GM15510 (cell line): ENCODE measurements around the gene WNT10A.

Experiments used
- POLR2A ChIP-seq: IDR thresholded peaks from 3 replicates; pipeline ENCODE4 v1.6.1; 2011; ENCODE audit warnings: borderline replicate concordance; ENCODE audit not compliant: insufficient read length; ENCODE audit errors: extremely low read depth

WNT10A gene

DNA sequence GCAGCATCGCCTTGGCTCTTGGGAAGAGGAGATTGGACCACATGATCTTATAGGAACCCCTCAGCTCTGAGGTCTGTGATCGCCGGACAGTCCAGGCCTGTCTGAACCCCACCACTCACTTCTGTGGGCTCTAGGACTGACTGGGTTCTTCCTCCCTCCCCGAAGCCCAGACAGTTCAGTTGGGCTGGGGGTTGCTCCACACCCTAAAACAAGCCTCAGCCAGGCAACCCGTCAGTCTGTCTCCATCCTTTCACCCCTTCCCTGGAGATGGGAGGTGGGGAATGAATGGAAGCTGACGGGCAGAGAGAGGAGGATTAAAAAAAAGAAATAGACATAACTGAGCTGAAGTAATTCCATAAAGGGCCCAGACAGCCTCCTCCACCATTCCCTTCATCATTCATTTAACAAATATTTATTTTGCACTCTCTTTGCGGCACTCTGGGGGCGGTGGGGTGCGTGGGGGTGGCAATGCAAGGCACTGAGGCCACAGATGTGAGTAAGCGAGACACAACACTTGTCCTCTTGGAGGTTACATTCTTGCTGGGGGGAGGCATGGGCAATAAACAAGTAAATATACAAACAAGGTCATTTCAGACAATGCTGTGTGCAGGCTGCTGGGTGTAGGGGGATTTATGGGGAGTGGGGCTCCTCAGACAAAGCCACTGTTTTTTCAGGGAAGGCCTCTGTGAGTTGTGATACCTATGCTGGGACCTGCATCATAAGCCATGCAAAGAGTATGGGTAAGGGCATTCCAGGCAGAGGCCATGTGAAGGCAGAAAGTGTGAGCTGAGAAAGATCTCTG is 12.9 kb downstream of the WNT10A start:
- no peak for TF ChIP-seq POLR2A

DNA sequence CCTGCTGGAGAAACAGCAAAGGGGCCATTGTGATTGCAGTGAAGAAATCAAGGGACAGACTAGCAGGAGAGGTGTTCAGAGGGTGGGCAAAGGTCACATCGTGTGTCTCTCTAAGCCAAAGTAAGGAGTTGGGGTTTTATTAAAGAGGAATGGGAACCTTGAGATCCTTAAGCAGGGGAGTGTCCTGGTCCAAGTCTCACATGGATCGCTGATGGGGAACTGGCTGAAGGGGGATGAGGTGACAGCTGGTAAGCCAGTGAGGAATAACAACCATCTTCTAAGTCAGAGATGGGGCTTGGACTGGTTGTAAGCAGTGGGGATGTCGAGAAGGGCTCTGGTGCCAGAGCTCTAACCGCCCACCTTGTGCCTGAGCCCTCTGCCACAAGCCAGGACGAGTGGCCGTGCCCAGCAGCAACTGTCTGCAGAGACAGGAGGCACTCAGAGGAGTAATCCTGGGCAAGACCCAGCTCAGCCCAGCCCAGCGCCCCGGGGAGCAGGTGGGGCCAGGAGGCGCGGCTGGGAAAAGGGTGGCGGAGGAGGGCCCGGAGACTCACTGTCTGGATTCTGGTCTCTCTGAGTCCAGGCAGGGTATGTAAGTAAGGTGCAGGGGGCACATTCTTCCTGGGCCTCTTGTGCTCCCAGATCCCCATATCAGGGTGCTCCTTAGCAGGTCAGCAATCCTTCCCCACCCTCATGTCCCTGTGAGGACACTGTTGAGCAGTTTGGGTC is 13.7 kb downstream of the WNT10A start:
- no peak for TF ChIP-seq POLR2A

DNA sequence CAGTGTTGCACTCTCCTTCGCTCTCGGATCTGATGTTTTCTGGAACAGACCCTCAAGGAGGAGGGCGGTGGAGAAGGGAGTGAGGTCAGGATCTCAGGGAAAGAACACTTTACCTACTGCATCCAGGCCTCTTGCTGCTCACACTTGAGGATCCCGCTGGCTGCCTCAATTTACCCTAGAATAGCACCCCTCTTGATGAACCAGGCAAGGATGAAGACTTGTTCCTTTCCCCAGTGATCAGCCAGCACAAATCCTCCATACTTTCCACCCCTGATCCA is 14.2 kb downstream of the WNT10A start:
- no peak for TF ChIP-seq POLR2A

DNA sequence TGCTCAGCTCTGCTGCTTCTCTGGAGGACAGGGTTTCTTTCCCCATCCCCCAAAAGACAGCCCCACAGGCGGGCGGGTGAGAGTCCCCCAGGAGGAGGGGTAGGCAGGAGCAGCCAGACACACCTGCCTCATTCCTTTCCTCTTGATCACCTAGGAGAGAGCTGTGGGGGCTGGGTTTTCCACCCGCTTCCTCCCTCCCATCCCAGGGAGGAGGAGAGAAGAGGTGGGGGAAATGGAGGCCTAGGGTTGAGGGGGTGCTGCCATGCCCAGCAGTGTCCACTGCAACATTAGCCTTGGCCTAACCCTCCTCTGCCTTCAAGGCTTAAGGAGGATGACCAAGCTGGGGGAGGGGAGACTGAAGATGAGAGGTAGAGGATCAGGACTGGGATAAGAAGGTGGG is 14.7 kb downstream of the WNT10A start:
- TF ChIP-seq POLR2A = no peak

DNA sequence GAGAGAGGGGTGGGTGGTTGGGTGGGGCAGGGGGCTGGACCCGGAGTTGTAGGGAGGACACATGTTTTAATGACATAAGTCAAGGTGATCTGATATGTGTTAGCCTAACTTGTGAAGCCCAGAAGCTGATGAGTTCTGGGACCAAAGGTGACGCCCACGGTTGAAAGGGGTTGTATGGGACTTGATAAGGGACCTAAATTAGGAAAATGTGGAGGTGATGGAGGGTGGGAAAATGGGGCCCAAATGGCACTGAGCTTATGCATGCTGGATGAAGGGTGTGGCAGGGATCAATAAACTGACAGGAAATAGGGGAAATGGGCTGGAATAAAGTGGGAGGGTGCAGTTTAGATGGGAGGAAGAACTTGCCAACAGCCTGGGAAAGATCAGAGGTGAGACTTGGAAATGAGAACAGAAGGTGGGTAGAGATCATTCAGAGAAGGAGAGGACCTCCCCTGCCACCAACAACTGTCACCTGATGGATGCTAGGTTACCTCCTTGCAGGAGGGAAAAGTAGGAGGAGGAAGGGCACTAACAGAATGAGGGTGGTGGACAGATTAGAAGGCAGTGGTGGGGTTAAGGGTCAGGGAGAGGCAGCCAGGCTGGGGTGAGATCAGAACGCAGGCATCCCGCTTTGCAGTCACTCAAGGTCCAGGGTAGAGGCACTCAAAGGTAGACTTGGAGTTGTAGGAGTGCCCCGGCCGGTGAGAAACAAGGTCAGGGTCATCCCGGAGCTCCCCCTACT is 15.3 kb downstream of the WNT10A start:
- no peak for TF ChIP-seq POLR2A

DNA sequence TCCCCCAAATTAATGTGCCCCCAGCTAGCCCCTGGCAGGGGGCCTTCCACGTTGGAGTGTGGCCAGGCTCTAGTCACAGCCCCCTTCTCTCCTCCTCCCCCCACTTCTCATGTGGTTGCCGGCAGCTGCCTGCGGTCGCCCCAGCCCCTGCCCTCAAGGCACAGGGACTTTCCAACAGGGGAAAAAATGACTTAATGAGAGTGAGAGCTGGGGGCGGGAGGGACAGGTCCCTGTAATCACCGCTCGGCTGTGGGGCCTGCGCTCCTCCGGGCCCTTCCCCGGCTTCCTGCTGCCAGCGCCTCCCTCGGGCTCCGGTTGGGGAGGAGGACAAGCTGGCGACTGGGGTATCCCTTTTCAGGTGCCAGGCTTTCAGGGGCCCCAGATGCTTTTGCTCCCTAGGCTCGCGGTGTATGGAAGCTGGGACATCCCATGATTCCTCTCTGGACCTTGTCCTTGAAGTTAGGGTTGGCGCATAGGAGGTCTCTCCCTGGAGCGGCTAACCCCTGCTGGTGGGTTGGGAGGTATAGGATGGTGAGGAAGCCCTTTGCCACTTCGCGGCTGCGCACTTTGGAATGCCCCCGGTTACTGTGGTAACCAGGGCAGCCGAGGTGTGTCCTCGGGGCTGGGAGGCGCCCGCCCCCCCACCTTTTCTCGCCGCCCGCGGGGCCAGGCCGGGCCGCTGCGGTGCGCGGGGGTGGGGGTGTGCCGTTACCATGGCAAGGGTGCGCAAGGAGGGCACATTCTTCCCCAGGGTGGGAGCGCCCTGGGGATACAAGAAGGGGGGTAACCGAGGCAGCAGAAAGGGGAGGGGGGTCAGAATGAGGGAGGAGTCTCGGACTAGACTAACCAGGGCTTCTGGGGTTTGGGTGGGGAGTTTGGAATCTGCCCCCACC is 16.1 kb downstream of the WNT10A start:
- TF ChIP-seq POLR2A = peak; percentile 35

DNA sequence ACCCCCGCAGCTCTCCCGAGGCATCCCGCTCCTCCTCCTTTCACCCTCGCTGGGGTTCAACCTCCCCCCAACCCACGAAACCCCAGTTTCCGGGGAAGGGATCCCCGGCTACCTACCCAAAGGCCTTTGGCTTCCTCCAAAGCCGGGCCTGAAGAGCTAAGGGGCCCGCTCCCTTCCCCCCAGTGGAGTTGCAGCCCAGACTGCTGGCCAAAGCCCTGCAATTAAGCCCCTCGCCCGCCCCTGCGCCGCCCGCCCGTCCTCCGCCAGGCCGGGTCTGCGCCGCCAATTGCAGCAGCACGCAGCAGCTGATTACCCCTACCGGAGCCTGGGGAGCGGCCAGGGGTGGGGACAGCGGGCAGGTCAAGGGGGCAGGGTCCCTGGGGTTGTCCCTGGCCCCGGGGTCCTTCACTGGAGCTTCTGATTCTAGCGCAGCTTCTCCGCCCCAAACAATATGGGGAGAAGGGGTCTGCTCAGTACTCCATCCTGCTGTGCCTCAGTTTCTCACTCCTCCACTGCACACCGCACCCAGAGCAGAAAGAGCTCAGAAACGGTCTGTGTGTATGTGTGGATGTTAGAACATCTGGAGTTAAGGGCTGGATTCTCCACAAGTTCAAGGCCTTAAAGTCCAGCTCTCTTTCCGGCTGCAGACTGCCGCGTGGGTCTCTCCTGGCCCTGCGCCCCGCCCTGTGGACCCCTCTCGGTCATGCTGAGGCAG is 16.9 kb downstream of the WNT10A start:
- no peak for TF ChIP-seq POLR2A

DNA sequence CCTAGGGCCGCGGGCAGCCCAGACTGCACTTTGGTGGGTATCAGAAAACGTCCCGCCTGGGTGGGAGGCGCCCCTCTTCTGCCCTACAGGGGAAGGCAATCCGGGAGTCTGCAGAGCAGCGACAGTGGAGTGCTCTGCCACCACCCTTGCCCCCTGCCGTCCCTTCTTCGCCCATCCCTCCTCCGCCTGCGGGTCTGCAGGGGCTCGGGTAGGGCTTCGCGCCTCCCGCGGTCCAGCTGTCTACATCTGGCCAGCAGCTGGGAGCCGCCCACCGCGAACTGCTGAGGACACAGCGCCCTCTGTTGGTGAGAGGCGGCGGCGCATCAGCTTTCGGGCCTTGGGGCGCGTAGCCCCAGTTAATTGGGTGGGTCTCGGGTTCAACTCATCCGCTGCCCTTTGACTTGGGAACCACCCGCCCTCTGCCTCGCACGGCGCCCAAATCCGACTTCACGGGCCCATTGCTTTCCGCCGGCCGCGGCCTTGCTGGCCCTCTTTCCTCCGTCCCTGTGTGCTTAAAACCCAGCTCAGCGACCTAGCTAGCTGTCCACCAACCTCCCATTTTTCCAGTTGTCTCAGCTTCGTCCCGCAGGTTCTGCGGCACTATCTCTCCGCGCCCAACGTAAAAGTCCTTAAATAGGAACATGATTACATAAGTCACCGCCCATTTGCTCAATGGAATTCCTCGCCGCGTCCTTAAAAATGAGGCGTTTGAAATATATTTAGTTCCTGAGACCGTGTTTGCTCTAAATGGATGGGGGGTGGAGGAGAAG is 17.6 kb downstream of the WNT10A start:
- TF ChIP-seq POLR2A = no peak

DNA sequence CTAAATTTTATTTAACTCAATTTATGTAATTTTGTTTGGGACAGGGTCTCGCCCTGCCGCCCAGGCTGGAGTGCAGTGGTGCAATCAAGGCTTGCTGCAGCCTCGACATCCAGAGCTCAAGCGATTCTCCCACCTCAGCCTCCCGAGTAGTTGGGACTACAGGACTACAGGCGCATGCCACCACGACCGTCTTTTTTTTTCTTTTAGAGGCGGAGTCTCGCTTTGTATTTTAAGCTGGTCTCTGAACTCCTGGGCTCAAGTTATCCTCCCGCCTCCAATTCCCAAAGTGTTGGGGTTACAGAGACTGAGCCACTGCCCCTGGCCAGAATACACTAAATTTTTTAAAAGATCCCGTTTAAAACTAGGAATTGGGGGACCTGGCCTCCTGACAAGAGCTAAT is 18.5 kb downstream of the WNT10A start:
- no peak for TF ChIP-seq POLR2A

DNA sequence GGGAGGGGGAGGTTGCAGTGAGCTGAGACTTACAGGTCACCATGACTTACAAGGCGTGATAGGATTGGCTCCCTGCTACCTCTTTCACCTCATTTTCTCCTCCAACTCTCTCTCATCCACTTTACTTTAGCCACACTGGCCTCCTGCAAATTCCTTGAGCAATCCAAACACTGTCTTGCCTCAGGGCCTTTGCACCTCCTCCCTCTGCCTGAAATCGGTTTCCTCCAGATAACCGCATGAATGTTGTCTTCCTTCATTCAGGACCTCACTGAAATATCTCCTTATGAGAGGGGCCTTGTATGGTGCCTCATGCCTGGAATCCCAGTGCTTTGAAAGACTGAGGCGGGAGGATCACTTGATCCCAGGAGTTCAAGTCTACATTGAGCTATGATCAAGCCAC is 21.8 kb downstream of the WNT10A start:
- no peak for TF ChIP-seq POLR2A

DNA sequence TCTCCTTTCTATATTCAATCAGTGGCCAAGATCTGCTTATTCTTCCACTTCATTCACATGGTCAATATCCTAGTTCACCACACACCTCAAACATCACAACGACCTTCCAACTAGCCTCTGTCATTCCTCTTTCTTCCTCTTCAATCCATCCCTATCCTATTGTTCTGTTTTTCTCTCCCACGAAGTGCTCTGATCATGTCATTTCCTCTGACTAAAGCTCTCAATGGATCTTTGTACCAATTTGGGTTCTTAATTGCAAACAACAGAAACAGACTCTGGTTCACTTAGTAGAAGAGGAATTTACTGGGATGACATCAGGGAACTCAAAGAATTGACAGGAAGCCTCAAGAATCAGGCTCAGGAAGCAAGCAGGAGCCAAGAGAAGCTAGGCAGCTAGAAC is 23.5 kb downstream of the WNT10A start:
- no peak for TF ChIP-seq POLR2A

DNA sequence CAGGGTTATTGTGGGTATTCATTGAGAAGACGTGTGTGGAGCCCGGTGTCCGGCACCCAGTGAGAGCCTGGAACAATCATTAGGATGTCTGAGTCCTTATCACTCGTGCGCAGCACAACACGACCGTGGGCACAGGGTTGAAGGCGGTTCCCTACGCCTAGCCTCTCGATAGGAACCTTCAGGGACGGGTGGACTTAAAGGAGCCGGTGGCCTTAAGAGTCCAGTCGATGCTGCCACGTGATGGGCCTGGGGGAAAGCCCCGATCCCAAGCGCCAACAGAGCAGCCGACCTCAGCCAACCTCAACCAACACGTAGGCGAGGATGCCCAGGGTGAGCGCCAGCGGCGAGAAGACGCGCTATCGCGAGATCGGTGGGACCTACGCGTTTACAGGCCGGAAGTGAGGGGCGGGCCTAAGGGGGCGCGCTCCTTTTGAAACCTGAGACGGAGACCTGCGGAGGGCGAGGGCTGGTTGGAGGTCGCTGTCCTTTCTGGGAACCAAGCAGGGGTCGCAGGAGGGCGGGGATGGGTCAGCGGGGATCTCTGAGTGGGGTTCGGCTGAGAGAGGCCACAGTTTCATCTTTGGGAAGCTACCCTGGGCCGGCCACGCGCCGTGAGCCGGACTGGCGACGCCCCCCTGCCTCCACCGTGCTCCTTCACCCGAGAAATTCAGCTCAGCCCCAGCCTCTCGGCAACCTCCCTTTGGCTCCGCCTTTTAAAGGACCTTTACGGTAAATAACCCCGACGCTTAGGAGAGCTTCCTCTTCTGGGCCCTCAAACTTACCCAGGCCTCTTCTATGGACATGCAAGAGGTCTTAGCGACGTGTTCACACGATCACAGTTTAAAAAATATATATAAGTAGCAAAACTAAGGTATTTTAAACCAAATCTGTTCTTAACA is 28.3 kb downstream of the WNT10A start:
- TF ChIP-seq POLR2A = peak; percentile 82
